Measurements from ENCODE around the gene PSD4. TPM values are rescaled to one million over a fixed set of nuclear protein-coding genes. Genes with fewer than 3 reads are reported as not detected.

PSD4 gene
- total and polyA plus RNA-seq, 2 of the 8 experiments (the other 6 are each of a cell fraction or from before 2014, with no cell fraction given), result 0.53 to 1.2 TPM

DNA sequence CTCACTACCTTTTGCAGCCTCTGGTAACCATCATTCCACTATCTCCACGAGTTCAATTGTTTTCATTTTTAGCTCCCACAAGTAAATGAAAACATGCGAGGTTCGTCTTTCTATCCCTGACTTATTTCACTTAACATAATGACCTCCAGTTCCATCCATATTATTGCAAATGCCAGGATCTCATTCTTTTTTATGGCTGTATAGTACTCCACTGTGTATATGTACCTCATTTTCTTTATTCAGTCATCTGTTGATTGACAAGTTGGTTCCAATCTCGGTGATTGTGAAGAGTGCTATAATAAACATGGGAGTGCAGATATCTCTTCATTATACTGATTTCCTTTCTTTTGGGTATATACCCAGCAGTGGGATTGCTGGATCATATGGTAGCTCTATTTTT is 29.5 kb upstream of the PSD4 start:
- Histone ChIP-seq H3K23me2 (ENCODE audit: low read depth, low read length) (no peaks in the 10 kb centered on the region), H3K4me1 (replicated peaks in 1 of 4; ENCODE audit: control insufficient read depth in 3 of 4, insufficient read depth in 4 of 4, low read length in 3 of 4) (no peaks in the 10 kb centered on the region), H4K8ac (ENCODE audit: extremely low read depth, insufficient read depth, low read length) (no peak overlapping the region), H3K79me2 (ENCODE audit: control insufficient read depth in 1 of 2, insufficient read depth in 2 of 2, low read length in 2 of 2) (no peaks in the 10 kb centered on the region), H3K9me3 (ENCODE audit: insufficient read depth in 2 of 2, low read depth in 1 of 2, low read length in 1 of 2) (no peaks in the 10 kb centered on the region), H2AK5ac (ENCODE audit: low read depth, low read length) (no peak overlapping the region), H3K23ac (ENCODE audit: insufficient read length) (no peak overlapping the region), H2AFZ (ENCODE audit: low read length) (no peak overlapping the region), H3K4me2 (ENCODE audit: insufficient read depth in 1 of 2, low read depth in 2 of 2, low read length in 2 of 2) (no peak overlapping the region), H3K27me3 (replicated peaks in 1 of 4; ENCODE audit: control insufficient read depth in 3 of 4, extremely low read depth in 1 of 4, insufficient read depth in 3 of 4, low read length in 3 of 4) (no peaks in the 10 kb centered on the region; a peak in 1 of 7 replicates), H3K4ac (replicated peaks; ENCODE audit: insufficient read length, low read depth, low read length) (no peak overlapping the region), H2BK5ac (ENCODE audit: low read depth, low read length) (no peak overlapping the region), H2BK120ac (replicated peaks; ENCODE audit: low read depth, low read length) (no peak overlapping the region), H3K14ac (ENCODE audit: insufficient read length) (no peak overlapping the region), H2BK15ac (ENCODE audit: low read length) (no peak overlapping the region), H3K18ac (ENCODE audit: extremely low read depth, low read length) (no peak overlapping the region), H3K56ac (replicated peaks; ENCODE audit: insufficient read length, low read depth, low read length) (no peak overlapping the region), H2BK20ac (ENCODE audit: low read length) (no peak overlapping the region), H3K79me1 (ENCODE audit: low read depth, low read length) (no peaks in the 10 kb centered on the region), H4K5ac (ENCODE audit: insufficient read length, low read depth, low read length) (no peak overlapping the region), H3K36me3 (ENCODE audit: control insufficient read depth in 2 of 4, insufficient read depth in 4 of 4, low read length in 3 of 4) (no peaks in the 10 kb centered on the region), H3K4me3 (ENCODE audit: extremely low read depth in 1 of 4, insufficient read depth in 2 of 4, low read depth in 3 of 4, low read length in 4 of 4) (no peak overlapping the region), H3K27ac (ENCODE audit: low read depth, low read length) (no peak overlapping the region), H4K91ac (replicated peaks; ENCODE audit: insufficient read length, low read length) (no peak overlapping the region), H4K20me1 (replicated peaks in 1 of 2; ENCODE audit: control insufficient read depth in 1 of 2, insufficient read depth in 2 of 2, low read length in 2 of 2) (no peaks in the 10 kb centered on the region), H3K9ac (replicated peaks in 1 of 4; ENCODE audit: extremely low read depth in 1 of 4, low read depth in 3 of 4, low read length in 3 of 4) (no peak overlapping the region), H2BK12ac (ENCODE audit: low read depth, low read length) (no peak overlapping the region)
- TF ChIP-seq CTBP2 (IDR thresholded peaks at IDR 0.05; ENCODE audit: borderline replicate concordance, insufficient read depth, insufficient read length, low read length) (no peak), SAP30 (IDR thresholded peaks at IDR 0.05; ENCODE audit: insufficient read depth, insufficient replicate concordance, low read length) (no peak), BCL11A (IDR thresholded peaks at IDR 0.05; ENCODE audit: low read depth in 2 of 2, low read length in 2 of 2) (no peak), CEBPB (IDR thresholded peaks at IDR 0.05; ENCODE audit: low read depth, low read length) (no peak), TAF1 (IDR thresholded peaks at IDR 0.05; ENCODE audit: low read depth, low read length) (no peak), RAD21 (IDR thresholded peaks at IDR 0.05 in 1 of 2, conservative IDR thresholded peaks at IDR 0.05 in 1 of 2; ENCODE audit: low read depth in 2 of 2, low read length in 2 of 2) (no peak), POLR2AphosphoS5 (IDR thresholded peaks at IDR 0.05; ENCODE audit: low read depth, low read length) (no peak), CBX5 (IDR thresholded peaks at IDR 0.05; ENCODE audit: low read depth, low read length) (no peak)
- FAIRE-seq, result no peak
- DNase-seq (ENCODE audit: low read depth in 1 of 2, low spot score in 2 of 2), result no peak
- CTCF ChIA-PET (ENCODE audit: partially characterized antibody), result interaction anchor here (0.7 to 12.3 kb wide), 6 partner anchors 12 to 58 kb away, joined by 3 to 253 read pairs (median 4); no protein-coding TSS in a partner anchor
- WGBS, 2 experiments (ENCODE audit: extremely low coverage in 1 of 2, insufficient coverage in 1 of 2, insufficient read length in 1 of 2, insufficient replicate concordance in 2 of 2, low coverage in 1 of 2, low lambda C conversion rate in 2 of 2, missing lambda C conversion rate in 1 of 2), result 88% methylated on average over 4 of the region's 4 CpGs; no CpG with 5 or more reads in 1 of the 2 experiments
- POLR2A ChIA-PET (ENCODE audit: partially characterized antibody), result no interaction called here
